Loucy (cell line): ENCODE data around the gene ELL.

Experiments
- EZH2phosphoT487 ChIP-seq: fragments of 200-600 bp; IDR thresholded peaks from 2 replicates; pipeline ENCODE4 v1.6.1; 2018; ENCODE audit warnings: antibody characterized with exemption, mild to moderate bottlenecking, moderate library complexity, borderline replicate concordance
- TF ChIP-seq, protein P1 (sequence below): fragments of 200-600 bp; sonication (generic); conservative IDR thresholded peaks from 2 replicates; pipeline ENCODE4 v1.5.1; 2014; ENCODE audit warnings: mild to moderate bottlenecking, antibody characterized with exemption, low read length

DNA sequence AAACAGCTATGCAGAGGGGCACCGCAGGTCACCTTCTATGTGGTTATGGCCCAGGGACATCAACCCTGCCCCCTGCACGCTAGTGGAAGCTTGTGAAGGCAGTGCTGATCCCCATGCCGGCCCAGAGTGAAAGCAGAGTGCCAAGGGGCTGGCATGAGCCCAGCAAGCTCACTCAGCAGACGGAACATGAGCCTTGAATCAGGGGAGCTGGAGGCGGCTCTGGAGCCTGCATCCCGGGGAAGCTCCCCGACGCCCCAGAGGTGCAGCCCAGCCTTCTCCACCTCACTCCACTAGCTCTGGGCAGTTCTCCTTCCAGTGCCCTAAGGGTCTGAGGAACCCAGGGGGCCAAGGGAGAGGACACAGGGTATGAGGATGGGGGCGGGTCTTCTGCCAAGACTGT, 64.9 kb downstream of the ELL start:
- TF ChIP-seq, protein P1, sequence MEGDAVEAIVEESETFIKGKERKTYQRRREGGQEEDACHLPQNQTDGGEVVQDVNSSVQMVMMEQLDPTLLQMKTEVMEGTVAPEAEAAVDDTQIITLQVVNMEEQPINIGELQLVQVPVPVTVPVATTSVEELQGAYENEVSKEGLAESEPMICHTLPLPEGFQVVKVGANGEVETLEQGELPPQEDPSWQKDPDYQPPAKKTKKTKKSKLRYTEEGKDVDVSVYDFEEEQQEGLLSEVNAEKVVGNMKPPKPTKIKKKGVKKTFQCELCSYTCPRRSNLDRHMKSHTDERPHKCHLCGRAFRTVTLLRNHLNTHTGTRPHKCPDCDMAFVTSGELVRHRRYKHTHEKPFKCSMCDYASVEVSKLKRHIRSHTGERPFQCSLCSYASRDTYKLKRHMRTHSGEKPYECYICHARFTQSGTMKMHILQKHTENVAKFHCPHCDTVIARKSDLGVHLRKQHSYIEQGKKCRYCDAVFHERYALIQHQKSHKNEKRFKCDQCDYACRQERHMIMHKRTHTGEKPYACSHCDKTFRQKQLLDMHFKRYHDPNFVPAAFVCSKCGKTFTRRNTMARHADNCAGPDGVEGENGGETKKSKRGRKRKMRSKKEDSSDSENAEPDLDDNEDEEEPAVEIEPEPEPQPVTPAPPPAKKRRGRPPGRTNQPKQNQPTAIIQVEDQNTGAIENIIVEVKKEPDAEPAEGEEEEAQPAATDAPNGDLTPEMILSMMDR: no peak
- no peak for TF ChIP-seq EZH2phosphoT487
